Measurements from ENCODE around the gene GAP43.

Gene GAP43

DNA sequence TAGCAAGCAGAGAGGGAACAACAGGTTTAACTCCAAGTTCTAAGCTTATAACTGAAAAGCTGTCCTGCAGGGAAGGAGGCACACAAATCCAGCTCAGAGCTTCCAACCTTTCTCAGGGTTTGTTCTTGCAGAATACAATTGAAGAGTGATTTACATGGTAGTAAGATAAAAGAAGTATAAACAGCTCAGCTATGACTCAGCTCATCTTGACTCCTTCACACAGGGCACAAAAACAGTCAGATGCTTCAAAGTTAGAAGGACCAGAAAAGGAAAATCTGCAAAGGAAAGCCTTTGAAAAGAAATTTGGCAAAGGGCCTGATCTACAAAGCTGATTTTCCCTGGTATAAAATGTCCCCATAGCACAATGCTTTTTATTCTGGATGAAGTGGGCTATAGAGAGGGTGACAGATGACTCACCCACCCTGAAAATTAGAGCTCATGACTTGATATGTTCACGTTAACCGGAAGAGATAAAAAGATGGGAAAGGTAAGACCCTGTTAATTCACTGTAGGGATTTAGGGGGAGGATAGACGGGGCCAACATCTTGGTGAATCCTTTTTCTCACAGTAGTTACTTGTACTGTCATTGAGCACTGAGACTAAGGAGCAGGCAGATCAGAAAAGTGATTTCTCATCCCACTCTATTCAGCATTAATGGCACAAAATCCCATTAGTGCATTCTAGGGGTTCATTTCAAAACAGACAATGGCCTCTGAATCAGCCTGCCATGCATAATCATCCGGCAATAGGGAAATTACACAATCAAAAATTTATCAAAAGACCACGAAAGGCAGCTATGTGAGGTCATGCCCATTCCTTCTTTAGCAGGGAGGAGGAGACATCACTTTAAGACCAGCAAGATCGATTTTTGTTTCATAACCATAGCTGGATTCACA is 143.5 kb downstream of the GAP43 start:
- DNase-seq, result peak; percentile 55

GRCh38 chr3:115768661-115769060 is 145.4 kb downstream of the GAP43 start:
- DNase-seq, result no peak

All from fibroblast of upper back skin (primary cell).